Raji (cell line): Measurements from ENCODE around the gene KRTAP3-2.

Source experiments
- POLR2A ChIP-seq: IDR thresholded peaks from 2 replicates; pipeline ENCODE4 v1.6.1; 2011; ENCODE audit warnings: low read depth, low read length, control low read depth; ENCODE audit not compliant: insufficient read depth

The KRTAP3-2 gene

DNA sequence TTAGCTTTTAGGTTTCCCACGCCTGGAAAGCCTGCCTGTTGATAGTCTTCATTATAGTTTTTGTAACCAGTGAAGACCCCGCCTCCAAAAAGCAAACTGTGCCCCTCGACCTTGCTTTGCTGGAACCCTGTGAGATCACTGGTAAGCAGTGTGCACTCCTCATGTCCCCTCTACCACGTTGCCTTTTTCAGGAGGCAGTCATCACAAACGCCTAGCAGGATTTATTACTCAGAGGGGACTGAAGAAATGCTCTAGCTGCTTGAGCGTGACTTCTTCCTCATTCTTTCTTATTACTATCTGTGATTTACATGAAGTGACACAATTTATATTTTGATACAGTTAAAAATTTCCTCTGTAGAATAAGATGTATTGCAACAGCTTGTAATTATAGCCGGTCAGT, 15.7 kb upstream of the KRTAP3-2 start:
- no peak for TF ChIP-seq POLR2A

DNA sequence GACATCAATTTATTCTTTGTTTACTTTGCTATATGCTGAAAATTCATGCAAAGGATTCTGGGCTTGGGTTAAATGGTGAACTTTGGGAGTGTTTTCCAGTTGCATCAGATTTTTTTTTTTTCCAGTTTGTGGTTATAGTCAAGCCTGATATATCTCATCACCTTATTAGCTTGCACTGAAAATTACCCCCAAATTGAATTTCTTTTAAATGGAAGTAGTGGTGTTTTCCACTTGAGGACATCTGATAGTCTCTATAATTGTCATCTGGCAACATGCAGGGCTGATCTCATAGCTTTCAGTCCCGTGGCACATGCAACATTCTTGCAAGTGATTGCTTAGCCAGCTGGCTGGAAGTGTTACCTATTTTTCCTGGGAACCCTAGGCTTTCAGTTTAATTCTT, 13.9 kb upstream of the KRTAP3-2 start:
- no peak for TF ChIP-seq POLR2A

DNA sequence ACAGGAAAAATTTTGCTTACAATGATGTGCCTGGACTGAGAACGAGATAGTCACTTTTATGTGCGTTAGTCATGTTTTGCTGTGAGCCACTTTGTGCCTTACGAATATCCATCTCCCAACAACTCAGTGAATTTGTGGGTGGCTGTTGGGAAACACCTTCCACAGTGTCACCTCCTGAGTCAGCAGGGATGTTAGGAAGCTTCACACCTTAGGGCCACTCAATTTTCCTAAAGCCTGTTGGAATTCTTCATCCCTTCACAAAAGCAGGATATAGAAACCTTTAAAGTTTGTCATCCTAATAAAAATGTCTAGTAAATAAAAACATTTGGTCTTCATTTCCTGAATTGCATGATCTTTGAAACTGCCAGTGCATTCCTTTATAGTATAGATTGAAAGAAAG, 13.5 kb upstream of the KRTAP3-2 start:
- TF ChIP-seq POLR2A: no peak

DNA sequence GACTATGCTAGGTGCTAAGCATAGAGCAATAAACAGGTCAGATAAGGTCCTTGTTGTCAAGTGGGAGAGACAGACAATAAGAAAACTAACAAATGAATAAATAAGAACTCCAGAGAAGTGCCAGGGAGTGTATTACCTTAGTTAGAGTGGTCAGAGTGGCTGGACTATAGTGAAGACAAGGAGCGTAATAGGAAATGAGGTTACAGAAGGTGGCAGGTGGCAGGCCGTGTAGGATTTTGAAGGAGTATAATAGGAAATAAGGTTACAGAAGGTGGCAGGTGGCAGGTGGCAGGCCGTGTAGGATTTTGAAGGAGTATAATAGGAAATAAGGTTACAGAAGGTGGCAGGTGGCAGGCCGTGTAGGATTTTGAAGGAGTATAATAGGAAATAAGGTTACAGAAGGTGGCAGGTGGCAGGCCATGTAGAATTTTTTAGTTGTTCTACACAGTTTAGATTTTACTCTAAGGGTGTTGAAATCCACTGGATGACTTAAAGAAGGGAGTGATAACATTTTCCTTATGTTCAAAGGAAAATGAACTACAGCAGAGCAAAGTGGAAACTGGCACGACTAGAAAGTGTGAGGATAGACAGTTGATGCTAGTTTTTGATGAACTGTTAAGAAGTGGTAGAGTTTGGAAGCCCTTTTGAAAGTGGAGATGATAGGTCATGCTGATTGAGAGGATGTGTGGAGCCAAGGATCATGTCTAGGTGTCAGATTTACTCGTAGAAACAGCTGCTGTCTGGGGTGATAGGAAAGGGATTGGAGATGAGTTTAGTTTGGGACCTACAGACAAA, 12.8 kb upstream of the KRTAP3-2 start:
- TF ChIP-seq POLR2A: no peak

DNA sequence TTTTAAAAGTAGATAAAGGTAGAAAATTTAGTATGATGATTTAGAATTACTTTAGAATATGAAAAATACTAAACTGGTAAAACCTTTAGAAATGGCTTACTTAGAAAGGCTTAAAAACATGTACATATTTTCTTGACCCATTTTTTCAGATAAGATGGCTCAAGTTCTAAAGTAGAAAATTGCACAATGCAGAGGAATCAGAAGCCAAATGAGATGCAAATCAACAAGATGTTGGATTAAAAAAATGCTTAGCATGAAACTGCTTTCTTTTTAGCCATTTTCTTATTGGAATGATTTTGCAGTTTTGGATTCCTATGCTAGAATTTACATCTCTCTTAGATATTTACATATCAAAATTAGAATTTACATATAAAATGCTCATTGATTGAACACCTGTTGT, 10.7 kb upstream of the KRTAP3-2 start:
- no peak for TF ChIP-seq POLR2A

DNA sequence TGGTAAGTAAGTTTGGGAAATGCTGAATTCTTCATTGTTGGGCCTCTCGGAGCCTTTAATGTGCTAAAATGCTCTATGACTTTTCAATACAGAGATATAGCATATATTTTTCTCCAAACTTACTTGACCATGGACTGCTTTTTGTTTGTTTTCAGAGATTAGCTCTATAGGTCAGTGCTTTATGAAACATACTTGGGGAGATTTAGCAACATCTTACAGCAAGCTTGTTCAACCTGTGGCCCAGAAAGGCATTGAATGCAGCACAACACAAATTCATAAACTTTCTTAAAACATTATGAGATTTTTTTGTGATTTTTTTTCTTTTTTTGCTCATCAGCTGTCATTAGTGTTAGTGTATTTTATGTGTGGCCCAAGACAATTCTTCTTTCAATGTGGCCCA, 10.2 kb upstream of the KRTAP3-2 start:
- TF ChIP-seq POLR2A: no peak

DNA sequence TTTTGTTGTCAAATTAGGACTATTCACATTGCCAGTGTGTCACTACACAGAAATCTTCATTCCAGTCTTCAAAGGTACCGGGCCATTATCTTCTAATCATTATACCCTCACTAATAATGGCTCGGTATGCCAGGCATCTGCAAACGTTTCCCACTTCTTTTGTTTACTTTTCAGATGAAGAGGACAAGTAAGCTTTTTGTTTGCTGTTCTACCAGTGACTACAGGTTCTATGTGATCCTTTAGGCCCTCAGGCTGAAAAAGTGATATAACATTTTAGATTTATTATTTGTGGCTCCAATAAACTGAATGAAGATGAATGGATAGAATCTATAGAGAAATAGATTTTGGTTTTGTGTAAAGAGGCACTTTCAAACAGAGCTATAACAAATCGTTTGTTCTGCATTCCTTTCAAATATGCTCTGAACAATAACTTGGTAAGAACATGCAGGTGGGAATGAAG, 9.6 kb upstream of the KRTAP3-2 start:
- TF ChIP-seq POLR2A: no peak

DNA sequence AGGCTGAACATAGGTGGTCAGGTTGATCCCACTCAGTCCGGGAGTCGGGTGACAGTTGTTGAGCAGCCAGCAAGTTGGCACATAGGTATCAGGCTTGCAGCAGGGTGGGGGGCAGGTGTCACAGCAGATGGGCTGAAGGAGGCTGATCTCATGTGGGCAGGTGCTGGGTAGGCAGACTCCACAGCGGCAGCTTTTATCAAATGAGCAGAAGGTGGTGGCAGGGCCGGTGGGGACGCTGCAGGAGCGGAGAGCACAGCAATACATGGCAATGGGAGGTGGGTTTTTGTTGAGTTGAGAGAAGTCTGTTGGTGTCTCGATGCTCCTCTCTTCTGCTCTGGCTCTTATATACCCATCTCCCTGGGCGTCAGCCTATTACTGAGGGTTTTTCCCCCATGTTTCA, 9.1 kb upstream of the KRTAP3-2 start, which contains the start of gene KRTAP3-1:
Gene KRTAP3-1, minus strand, starts transcription at position 318 of the 400 bp plus-strand sequence. Its CDS starts 54 bp downstream, at position 264.
- TF ChIP-seq POLR2A: no peak

DNA sequence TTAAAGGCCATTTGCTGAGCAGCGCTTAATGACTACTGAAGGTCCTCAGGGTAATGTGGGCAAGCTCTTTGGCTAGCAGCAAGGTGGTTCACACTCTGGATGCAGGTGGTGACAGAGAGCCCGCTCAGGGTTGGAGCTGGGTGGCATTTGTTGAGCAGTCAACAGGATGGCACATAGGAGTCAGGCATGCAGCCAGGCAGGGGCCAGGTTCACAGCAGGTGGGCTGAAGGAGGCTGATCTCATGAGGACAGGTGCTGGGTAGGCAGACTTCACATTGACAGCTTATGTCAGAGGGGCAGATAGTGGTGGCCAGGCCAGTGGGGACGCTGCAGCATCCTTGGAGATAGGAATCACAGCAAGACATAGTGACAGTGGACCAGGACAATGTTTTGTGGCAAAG, 4.7 kb upstream of the KRTAP3-2 start:
- no peak for TF ChIP-seq POLR2A

DNA sequence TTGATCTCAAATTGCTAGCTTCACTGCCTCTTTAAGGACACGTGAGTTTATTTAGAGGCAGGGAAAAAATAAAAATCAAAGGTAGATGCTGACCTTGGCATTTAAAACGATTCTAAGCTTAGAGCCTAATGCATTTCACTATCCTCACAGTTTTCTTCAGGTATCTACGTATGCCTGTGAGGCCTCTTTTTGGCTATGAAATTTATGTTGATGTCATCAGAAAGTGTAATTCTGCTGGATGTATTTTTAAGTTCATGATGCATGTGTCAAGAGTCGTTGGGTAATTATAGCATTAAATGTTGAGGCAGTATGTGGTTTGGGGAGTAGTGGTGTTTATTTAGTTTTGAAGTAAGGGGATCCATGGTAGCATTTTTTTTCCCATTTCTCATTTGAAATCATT, 4.2 kb upstream of the KRTAP3-2 start:
- no peak for TF ChIP-seq POLR2A

DNA sequence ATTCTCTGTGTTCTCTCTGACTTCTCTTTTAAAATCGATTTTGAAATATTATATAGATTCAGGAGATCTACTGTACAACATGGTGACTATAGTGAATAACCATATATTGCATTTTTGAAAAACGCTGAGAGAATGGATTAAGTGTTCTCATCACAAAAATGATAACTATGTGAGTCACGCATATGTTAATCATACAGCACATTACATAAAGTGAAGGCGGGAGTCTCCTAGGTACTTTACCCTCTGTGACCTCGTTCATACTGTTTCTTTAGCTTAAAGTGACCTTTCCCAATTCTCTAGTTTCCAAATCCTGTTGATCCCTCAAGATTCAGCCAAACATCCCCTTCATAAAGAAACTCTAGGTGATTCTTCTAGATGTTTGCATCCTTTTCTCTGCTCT, 3.1 kb upstream of the KRTAP3-2 start:
- TF ChIP-seq POLR2A: no peak

DNA sequence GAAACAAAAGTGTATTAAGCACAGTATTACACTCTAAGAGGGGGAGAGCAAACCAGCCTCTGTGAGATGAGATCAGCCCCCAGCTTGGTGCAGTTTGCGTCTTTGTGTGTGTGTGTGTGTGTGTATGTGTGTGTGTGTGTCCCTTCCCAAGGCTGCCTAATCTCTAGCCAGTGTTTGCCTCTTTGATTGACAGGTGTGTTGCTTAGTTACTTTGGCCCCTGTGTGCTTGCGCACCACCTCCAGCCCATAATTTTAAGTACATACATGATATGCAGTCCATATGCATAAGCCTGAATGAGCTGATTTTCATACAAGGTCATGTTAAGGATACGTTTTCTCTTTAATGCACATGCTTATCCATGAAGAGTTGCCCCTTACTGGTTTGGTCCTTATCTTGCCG, 2.1 kb upstream of the KRTAP3-2 start:
- no peak for TF ChIP-seq POLR2A

DNA sequence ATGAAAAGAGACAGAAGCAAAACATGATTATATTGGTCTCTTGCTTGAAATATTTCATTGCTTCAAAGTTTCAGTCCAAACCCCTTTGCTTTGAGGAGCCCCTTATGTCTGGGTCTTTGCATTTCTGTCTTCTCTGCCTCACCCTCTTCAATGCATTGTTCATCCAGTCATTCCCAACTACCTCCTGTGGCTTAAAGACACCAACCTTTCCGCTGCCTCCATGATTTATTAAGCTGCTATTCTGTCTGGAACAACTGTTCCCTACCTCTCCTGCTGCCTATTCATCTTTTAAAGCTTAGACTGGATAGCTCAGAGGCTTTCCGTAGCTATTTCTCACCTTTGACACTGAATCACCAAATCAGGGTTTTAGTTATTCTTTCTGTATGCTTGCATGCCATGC, 2.3 kb downstream of the KRTAP3-2 start:
- no peak for TF ChIP-seq POLR2A

DNA sequence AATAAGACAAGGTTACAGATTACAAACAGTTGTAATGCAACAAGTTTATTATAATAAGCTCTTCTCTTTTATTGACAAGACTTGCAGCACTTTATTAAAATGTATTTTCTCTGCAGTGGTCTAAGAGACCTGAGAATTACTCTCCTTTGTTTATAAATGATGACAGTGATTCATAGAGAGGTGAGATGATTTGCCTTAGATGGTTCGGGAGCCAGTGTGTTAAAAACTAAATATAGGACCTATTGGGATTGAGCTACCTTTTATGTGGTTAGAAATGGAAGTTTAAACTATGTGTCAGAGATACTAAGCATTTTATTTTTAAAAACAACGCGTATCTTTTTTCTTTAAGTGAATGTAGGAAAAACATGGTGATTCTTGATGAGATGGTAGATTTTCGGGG, 2.9 kb downstream of the KRTAP3-2 start:
- TF ChIP-seq POLR2A: no peak

DNA sequence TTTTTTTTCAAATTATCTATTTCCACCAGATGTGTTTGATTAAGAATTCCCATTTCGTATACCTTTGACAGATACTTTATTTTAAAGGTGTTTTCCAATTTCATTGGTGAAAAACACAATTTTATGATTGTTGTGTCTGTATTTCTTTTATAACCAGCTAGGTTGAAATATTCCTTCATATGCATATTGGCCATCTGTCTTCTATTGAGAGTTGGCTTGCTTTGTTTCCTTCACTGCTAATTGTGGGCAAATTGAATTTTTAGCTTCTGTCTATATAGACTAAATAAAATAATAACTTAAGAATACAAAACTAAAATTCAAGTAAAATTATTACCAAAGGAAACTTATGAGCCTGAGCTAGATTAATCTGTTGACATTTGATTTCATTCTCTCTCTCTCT, 4.6 kb downstream of the KRTAP3-2 start:
- no peak for TF ChIP-seq POLR2A

DNA sequence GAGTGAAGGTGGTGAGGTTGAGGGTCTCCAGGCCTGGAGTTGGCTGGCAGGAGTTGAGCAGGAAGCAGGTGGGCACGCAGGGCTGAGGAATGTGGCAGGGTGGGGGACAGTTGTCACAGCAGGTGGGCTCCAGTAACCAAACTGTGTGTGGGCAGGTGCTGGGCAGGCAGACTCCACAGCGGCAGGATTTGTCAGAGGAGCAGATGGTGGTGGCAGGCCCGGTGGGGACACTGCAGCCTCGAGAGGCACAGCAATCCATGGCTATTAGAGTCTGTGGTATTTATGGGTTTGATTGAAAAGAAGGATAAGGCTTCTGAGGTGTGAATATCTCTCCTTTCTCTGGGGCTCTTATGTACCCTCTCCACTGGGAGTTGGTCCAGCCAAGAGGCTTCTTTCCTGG, 5.9 kb downstream of the KRTAP3-2 start, which contains the start of gene KRTAP3-3:
Gene KRTAP3-3, minus strand, starts transcription at position 326 of the 400 bp plus-strand sequence. Its CDS starts 67 bp downstream, at position 259.
- TF ChIP-seq POLR2A: no peak

DNA sequence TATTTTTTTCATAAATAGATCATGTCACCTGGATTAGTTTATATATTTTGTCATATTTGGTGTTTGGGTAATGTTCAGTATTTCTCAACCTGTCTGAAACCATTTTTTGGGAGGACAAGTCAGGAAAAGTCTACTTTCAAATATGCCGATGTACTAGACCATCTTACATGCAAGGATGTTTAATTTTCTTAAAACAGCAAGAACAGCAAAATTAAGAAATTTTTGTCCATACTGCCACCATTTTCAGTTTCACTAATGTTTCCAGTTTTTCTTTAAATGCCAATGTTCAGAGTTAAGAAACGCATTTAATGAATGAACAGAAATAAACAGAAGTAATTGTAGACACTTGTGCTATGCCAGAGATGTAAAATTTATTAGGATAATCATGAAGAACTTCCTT, 6.6 kb downstream of the KRTAP3-2 start:
- no peak for TF ChIP-seq POLR2A

DNA sequence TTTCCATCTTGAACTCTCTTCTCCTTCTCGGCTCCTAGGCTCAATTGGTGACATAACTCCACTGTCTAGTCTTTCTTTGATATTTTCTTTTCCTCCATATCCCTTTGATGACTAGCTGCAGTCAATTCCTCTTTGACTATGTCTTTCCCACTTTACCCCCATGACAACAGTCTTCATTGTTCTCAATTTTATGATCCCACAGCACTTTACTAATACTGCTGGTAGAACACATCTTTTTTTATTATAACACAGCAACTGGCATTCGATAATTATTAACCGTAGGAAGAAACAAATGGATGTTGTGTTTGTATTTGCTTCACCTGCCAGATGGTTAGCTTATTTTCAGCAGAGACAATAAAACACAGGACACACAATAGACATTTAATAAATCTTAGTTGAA, 7.0 kb downstream of the KRTAP3-2 start:
- TF ChIP-seq POLR2A: no peak

DNA sequence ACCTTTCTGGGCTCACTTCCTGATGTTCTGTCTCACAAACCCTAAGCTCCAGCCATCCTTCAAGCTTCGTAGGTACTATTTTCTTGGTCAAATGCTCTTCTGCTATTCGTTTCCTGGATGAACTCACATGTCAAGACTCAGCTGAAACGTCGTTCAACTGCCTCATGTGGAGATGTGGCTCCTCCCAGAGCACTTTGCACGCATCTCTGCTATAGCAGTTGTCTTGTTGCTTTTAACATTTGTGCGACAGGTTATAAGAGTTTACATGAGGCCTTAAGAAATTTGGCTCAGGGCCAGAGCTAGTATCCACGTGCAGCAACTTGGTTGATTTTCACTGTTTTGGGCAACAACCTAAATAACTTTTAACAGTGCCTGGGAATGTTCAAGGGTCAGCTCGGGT, 12.8 kb downstream of the KRTAP3-2 start:
- no peak for TF ChIP-seq POLR2A
